Activated naive CD8-positive, alpha-beta T cell treated with anti-CD3 and anti-CD28 coated beads, Interleukin-2, amount 50 U/mL, for 24 hours (primary cell): ENCODE results near the gene TNS3.
A peak's percentile ranks its signal among the peaks of the same experiment; 100 is the strongest.

ENCODE experiments used
- ATAC-seq: fragments of 150-1000 bp; cut with Tn5 transposase; one replicate; pipeline ENCODE4 v1.10.0; 2021
- DNase-seq: peaks from one replicate; pipeline ENCODE4 v3.0.0; 2021
- H3K27ac Mint-ChIP-seq: one replicate; pipeline ENCODE4 v1.8.0; 2021; ENCODE audit warnings: mild to moderate bottlenecking, mixed read lengths
- H3K27me3 Mint-ChIP-seq: one replicate; pipeline ENCODE4 v1.8.0; 2021; ENCODE audit warnings: mixed read lengths
- H3K36me3 Mint-ChIP-seq: one replicate; pipeline ENCODE4 v1.8.0; 2021; ENCODE audit warnings: low read depth, mixed read lengths
- H3K4me1 Mint-ChIP-seq: one replicate; pipeline ENCODE4 v1.8.0; 2021; ENCODE audit warnings: mixed read lengths
- H3K4me3 Mint-ChIP-seq: one replicate; pipeline ENCODE4 v1.8.0; 2021; ENCODE audit warnings: mild to moderate bottlenecking, moderate library complexity, mixed read lengths
- H3K9me3 Mint-ChIP-seq: one replicate; pipeline ENCODE4 v1.8.0; 2021; ENCODE audit warnings: mixed read lengths

The TNS3 gene

GRCh38 chr7:47580811-47581331 is 1.0 kb downstream of the TNS3 start:
- peaks cover 18% of the 10 kb centered on the region for H3K4me1 Mint-ChIP-seq
- no peak for ATAC-seq
- no peak overlapping the region for H3K27ac Mint-ChIP-seq
- H3K4me3 Mint-ChIP-seq, result peak overlapping the region; percentile 43
- DNase-seq, result no peak
- H3K27me3 Mint-ChIP-seq, result peaks cover 25% of the 10 kb centered on the region
- H3K36me3 Mint-ChIP-seq, result no peaks in the 10 kb centered on the region
- no peaks in the 10 kb centered on the region for H3K9me3 Mint-ChIP-seq

GRCh38 chr7:47580175-47580706 is 1.7 kb downstream of the TNS3 start:
- ATAC-seq (no peak), DNase-seq (no peak)
- Mint-ChIP-seq H3K4me3 (peak overlapping the region; percentile 43), H3K27me3 (peaks cover 25% of the 10 kb centered on the region), H3K9me3 (no peaks in the 10 kb centered on the region), H3K36me3 (no peaks in the 10 kb centered on the region), H3K27ac (no peak overlapping the region), H3K4me1 (peaks cover 20% of the 10 kb centered on the region)

GRCh38 chr7:47579458-47579857 is 2.5 kb downstream of the TNS3 start:
- no peak for DNase-seq
- no peak for ATAC-seq
- Mint-ChIP-seq H3K27ac (no peak overlapping the region), H3K36me3 (no peaks in the 10 kb centered on the region), H3K4me3 (no peak overlapping the region), H3K27me3 (peaks cover 25% of the 10 kb centered on the region), H3K4me1 (peaks cover 24% of the 10 kb centered on the region), H3K9me3 (no peaks in the 10 kb centered on the region)

GRCh38 chr7:47578579-47579270 is 3.2 kb downstream of the TNS3 start:
- H3K36me3 Mint-ChIP-seq, result no peaks in the 10 kb centered on the region
- DNase-seq, result no peak
- ATAC-seq, result no peak
- peaks cover 27% of the 10 kb centered on the region for H3K4me1 Mint-ChIP-seq
- peaks cover 25% of the 10 kb centered on the region for H3K27me3 Mint-ChIP-seq
- H3K9me3 Mint-ChIP-seq, result no peaks in the 10 kb centered on the region
- H3K4me3 Mint-ChIP-seq, result peak overlapping the region; percentile 25
- H3K27ac Mint-ChIP-seq, result no peak overlapping the region

GRCh38 chr7:47577321-47577919 is 4.5 kb downstream of the TNS3 start:
- no peak overlapping the region for H3K27ac Mint-ChIP-seq
- DNase-seq, result no peak

GRCh38 chr7:47576866-47577306 is 5.0 kb downstream of the TNS3 start:
- Mint-ChIP-seq H3K4me3 (no peak overlapping the region), H3K27me3 (peaks cover 12% of the 10 kb centered on the region), H3K9me3 (no peaks in the 10 kb centered on the region), H3K27ac (no peak overlapping the region), H3K4me1 (peaks cover 28% of the 10 kb centered on the region), H3K36me3 (no peaks in the 10 kb centered on the region)
- no peak for DNase-seq
- ATAC-seq, result no peak

More at GRCh38 chr7:47577321-47577919, 4.5 kb downstream of the TNS3 start:
- no peaks in the 10 kb centered on the region for H3K9me3 Mint-ChIP-seq
- H3K4me1 Mint-ChIP-seq, result peaks cover 27% of the 10 kb centered on the region
- no peak for ATAC-seq
- no peak overlapping the region for H3K4me3 Mint-ChIP-seq
- H3K36me3 Mint-ChIP-seq, result no peaks in the 10 kb centered on the region
- peaks cover 15% of the 10 kb centered on the region for H3K27me3 Mint-ChIP-seq

- no peaks in the 10 kb centered on the region for H3K9me3 Mint-ChIP-seq
- peaks cover 30% of the 10 kb centered on the region for H3K4me1 Mint-ChIP-seq
- peaks cover 9% of the 10 kb centered on the region for H3K27me3 Mint-ChIP-seq
- no peak for DNase-seq
- no peak for ATAC-seq
- no peak overlapping the region for H3K4me3 Mint-ChIP-seq
- H3K27ac Mint-ChIP-seq, result no peak overlapping the region
- H3K36me3 Mint-ChIP-seq, result no peaks in the 10 kb centered on the region
Measured at GRCh38 chr7:47576031-47576865, 5.7 kb downstream of the TNS3 start.

GRCh38 chr7:47574482-47575329 is 7.2 kb downstream of the TNS3 start:
- no peak overlapping the region for H3K27ac Mint-ChIP-seq
- H3K4me1 Mint-ChIP-seq, result peaks cover 38% of the 10 kb centered on the region
- H3K9me3 Mint-ChIP-seq, result no peaks in the 10 kb centered on the region
- H3K36me3 Mint-ChIP-seq, result no peaks in the 10 kb centered on the region
- peak; percentile 20 for DNase-seq
- H3K27me3 Mint-ChIP-seq, result peaks cover 5% of the 10 kb centered on the region
- ATAC-seq, result no peak
- H3K4me3 Mint-ChIP-seq, result no peak overlapping the region

- Mint-ChIP-seq H3K27me3 (peaks cover 5% of the 10 kb centered on the region), H3K4me3 (no peak overlapping the region), H3K36me3 (no peaks in the 10 kb centered on the region), H3K4me1 (peaks cover 35% of the 10 kb centered on the region), H3K27ac (no peak overlapping the region), H3K9me3 (no peaks in the 10 kb centered on the region)
- ATAC-seq, result no peak
- no peak for DNase-seq
Measured at GRCh38 chr7:47573758-47574481, 8.0 kb downstream of the TNS3 start.

GRCh38 chr7:47572939-47573757 is 8.8 kb downstream of the TNS3 start:
- no peak for ATAC-seq
- DNase-seq, result no peak
- Mint-ChIP-seq H3K4me3 (no peak overlapping the region), H3K4me1 (peaks cover 37% of the 10 kb centered on the region), H3K36me3 (no peaks in the 10 kb centered on the region), H3K27ac (no peak overlapping the region), H3K27me3 (peaks cover 5% of the 10 kb centered on the region), H3K9me3 (no peaks in the 10 kb centered on the region)

GRCh38 chr7:47572094-47572445 is 9.8 kb downstream of the TNS3 start:
- no peak for ATAC-seq
- Mint-ChIP-seq H3K4me1 (peaks cover 32% of the 10 kb centered on the region), H3K9me3 (no peaks in the 10 kb centered on the region), H3K27me3 (peaks cover 5% of the 10 kb centered on the region), H3K36me3 (no peaks in the 10 kb centered on the region), H3K27ac (no peak overlapping the region), H3K4me3 (no peak overlapping the region)
- DNase-seq, result no peak

- Mint-ChIP-seq H3K4me1 (peaks cover 30% of the 10 kb centered on the region), H3K9me3 (no peaks in the 10 kb centered on the region), H3K27ac (no peak overlapping the region), H3K36me3 (no peaks in the 10 kb centered on the region), H3K27me3 (peaks cover 5% of the 10 kb centered on the region), H3K4me3 (no peak overlapping the region)
- no peak for DNase-seq
- ATAC-seq, result no peak
Measured at GRCh38 chr7:47571331-47572093, 10.4 kb downstream of the TNS3 start.
